Neural progenitor cell (in vitro differentiated cells): Measurements from ENCODE around the gene MBNL2. TPM values are rescaled to one million over a fixed set of nuclear protein-coding genes. Genes with fewer than 3 reads are reported as not detected.

ENCODE experiments used
- DNase-seq: peaks from one replicate; pipeline ENCODE4 v3.0.0-alpha.2; 2016; ENCODE audit warnings: low spot score
- H2AFZ ChIP-seq: fragments of 200-600 bp; sonication (generic); replicated peaks from 2 replicates; pipeline ENCODE4 v1.6.1; 2016; ENCODE audit warnings: antibody characterized with exemption
- H3F3A ChIP-seq: fragments of 200-600 bp; sonication (generic); 2 replicates; pipeline ENCODE4 v1.6.1; 2016; ENCODE audit warnings: antibody characterized with exemption, low read depth
- H3K27ac ChIP-seq: fragments of 200-600 bp; sonication (generic); 2 replicates; pipeline ENCODE4 v1.5.1; 2016; ENCODE audit warnings: mild to moderate bottlenecking
- H3K27me3 ChIP-seq: fragments of 200-600 bp; sonication (generic); 2 replicates; pipeline ENCODE4 v1.6.1; 2016; ENCODE audit warnings: mild to moderate bottlenecking, moderate library complexity
- H3K36me3 ChIP-seq: fragments of 200-600 bp; sonication (generic); 2 replicates; pipeline ENCODE4 v1.5.1; 2016
- H3K4me1 ChIP-seq: fragments of 200-600 bp; sonication (generic); 2 replicates; pipeline ENCODE4 v1.6.1; 2016; ENCODE audit warnings: mixed run types
- H3K4me2 ChIP-seq: fragments of 200-600 bp; sonication (generic); 2 replicates; pipeline ENCODE4 v1.6.1; 2016
- H3K4me3 ChIP-seq: fragments of 200-600 bp; sonication (generic); 2 replicates; pipeline ENCODE4 v1.5.1; 2016
- H3K79me2 ChIP-seq: fragments of 200-600 bp; sonication (generic); 2 replicates; pipeline ENCODE4 v1.6.1; 2016; ENCODE audit warnings: low read depth
- H3K9ac ChIP-seq: fragments of 200-600 bp; sonication (generic); 2 replicates; pipeline ENCODE4 v1.6.1; 2016
- H3K9me3 ChIP-seq: fragments of 200-600 bp; sonication (generic); 2 replicates; pipeline ENCODE4 v1.5.1; 2016; ENCODE audit warnings: low read depth
- H4K20me1 ChIP-seq: fragments of 200-600 bp; sonication (generic); 2 replicates; pipeline ENCODE4 v1.6.1; 2016; ENCODE audit warnings: low read depth
- H3K27ac Mint-ChIP-seq: 3 replicates; pipeline ENCODE4 v1.8.0; 2021; ENCODE audit warnings: mixed read lengths
- H3K27me3 Mint-ChIP-seq: 2 replicates; pipeline ENCODE4 v1.8.0; 2022; ENCODE audit warnings: low read depth, mild to moderate bottlenecking, inconsistent platforms, moderate library complexity, mixed read lengths; ENCODE audit not compliant: insufficient read depth
- H3K36me3 Mint-ChIP-seq: 3 replicates; pipeline ENCODE4 v1.8.0; 2021; ENCODE audit warnings: mixed read lengths
- H3K4me1 Mint-ChIP-seq: 3 replicates; pipeline ENCODE4 v1.8.0; 2021; ENCODE audit warnings: mixed read lengths
- H3K4me3 Mint-ChIP-seq: 3 replicates; pipeline ENCODE4 v1.8.0; 2021; ENCODE audit warnings: mild to moderate bottlenecking, moderate library complexity, mixed read lengths
- H3K9me3 Mint-ChIP-seq: 3 replicates; pipeline ENCODE4 v1.8.0; 2020; ENCODE audit warnings: mixed read lengths
- EZH2 ChIP-seq: fragments of 200-600 bp; sonication (generic); IDR thresholded peaks from 2 replicates; pipeline ENCODE4 v1.6.1; 2017; ENCODE audit warnings: antibody characterized with exemption, mild to moderate bottlenecking, moderate library complexity
- EZH2phosphoT487 ChIP-seq: fragments of 200-600 bp; sonication (generic); IDR thresholded peaks from 2 replicates; pipeline ENCODE4 v1.6.1; 2017; ENCODE audit warnings: antibody characterized with exemption
- total RNA-seq: library from RNA; depleted of rRNA; stranded (reverse); fragments of >200 nt; gene quantifications from 2 replicates; pipeline ENCODE4 v1.2.3, GENCODE V29; 2015; ENCODE audit warnings: low replicate concordance
- TF ChIP-seq, protein P1 (sequence below): fragments of 200-600 bp; sonication (generic); IDR thresholded peaks from 2 replicates; pipeline ENCODE4 v1.5.1; 2017; ENCODE audit warnings: antibody characterized with exemption, mild to moderate bottlenecking

Gene MBNL2
- total RNA-seq, 1 donor from 2014 or later, result 19.6 TPM

DNA sequence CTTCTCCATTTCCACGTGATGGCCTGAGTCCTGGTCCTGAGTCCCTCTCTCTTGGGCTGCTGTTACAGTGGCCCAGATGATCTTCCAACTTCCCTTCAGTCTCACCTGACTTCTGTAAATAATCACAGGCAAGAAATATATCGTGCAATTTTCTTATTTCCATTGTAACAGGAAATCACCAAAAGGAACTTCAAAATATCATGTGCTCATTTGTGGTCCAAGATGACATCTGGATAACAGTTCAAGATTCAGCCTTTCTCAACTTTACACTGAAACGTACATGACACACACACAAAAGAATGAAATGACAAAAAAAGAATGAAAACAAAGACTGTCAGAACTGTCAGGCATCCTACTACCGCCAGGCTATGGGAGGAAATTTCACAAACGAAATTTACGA, 189.9 kb downstream of the MBNL2 start:
- Histone ChIP-seq H3K4me2 (no peak overlapping the region), H2AFZ (no peak overlapping the region), H3K27me3 (no peaks in the 10 kb centered on the region), H3K36me3 (no peaks in the 10 kb centered on the region), H3K27ac (no peak overlapping the region), H3F3A (no peaks in the 10 kb centered on the region), H3K4me1 (no peaks in the 10 kb centered on the region), H3K4me3 (no peak overlapping the region), H3K79me2 (no peaks in the 10 kb centered on the region), H3K9me3 (no peaks in the 10 kb centered on the region), H4K20me1 (no peaks in the 10 kb centered on the region), H3K9ac (no peak overlapping the region)
- Mint-ChIP-seq H3K9me3 (no peaks in the 10 kb centered on the region), H3K4me1 (no peaks in the 10 kb centered on the region), H3K4me3 (no peak overlapping the region), H3K36me3 (no peaks in the 10 kb centered on the region), H3K27ac (no peak overlapping the region), H3K27me3 (no peaks in the 10 kb centered on the region)
- TF ChIP-seq, protein P1, sequence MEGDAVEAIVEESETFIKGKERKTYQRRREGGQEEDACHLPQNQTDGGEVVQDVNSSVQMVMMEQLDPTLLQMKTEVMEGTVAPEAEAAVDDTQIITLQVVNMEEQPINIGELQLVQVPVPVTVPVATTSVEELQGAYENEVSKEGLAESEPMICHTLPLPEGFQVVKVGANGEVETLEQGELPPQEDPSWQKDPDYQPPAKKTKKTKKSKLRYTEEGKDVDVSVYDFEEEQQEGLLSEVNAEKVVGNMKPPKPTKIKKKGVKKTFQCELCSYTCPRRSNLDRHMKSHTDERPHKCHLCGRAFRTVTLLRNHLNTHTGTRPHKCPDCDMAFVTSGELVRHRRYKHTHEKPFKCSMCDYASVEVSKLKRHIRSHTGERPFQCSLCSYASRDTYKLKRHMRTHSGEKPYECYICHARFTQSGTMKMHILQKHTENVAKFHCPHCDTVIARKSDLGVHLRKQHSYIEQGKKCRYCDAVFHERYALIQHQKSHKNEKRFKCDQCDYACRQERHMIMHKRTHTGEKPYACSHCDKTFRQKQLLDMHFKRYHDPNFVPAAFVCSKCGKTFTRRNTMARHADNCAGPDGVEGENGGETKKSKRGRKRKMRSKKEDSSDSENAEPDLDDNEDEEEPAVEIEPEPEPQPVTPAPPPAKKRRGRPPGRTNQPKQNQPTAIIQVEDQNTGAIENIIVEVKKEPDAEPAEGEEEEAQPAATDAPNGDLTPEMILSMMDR, result no peak
- TF ChIP-seq EZH2 (no peak), EZH2phosphoT487 (no peak)
- DNase-seq, result no peak

DNA sequence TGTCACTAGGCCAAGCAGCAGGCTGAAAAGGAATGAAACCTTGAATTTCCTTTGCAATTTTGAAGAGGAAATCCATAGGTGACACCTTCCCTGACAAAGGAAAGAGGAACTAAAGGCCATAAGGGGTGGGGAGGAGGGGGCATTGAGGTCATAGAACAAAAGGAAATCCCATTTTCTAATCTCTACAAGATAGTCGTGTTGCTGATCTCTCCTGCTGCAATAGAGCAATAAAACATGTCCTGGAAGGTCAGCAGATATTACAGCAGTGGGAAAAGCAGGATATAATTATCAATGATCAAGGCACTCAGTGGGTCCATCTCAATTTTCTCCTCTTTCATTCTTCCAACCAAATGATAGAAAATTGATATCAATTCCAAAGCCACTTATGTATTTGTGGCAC, 191.6 kb downstream of the MBNL2 start:
- no peak overlapping the region for H3K27ac ChIP-seq
- Mint-ChIP-seq H3K4me1 (peaks cover 2% of the 10 kb centered on the region), H3K27ac (no peak overlapping the region)

GRCh38 chr13:97414392-97414791, 192.3 kb downstream of the MBNL2 start:
- Histone ChIP-seq H3K9me3 (no peaks in the 10 kb centered on the region), H2AFZ (no peak overlapping the region), H3K4me2 (no peak overlapping the region), H3K79me2 (no peaks in the 10 kb centered on the region), H3F3A (no peaks in the 10 kb centered on the region), H3K9ac (no peak overlapping the region), H3K36me3 (no peaks in the 10 kb centered on the region), H3K4me1 (no peaks in the 10 kb centered on the region), H3K4me3 (no peak overlapping the region), H4K20me1 (no peaks in the 10 kb centered on the region), H3K27ac (no peak overlapping the region), H3K27me3 (no peaks in the 10 kb centered on the region)
- no peak for DNase-seq
- Mint-ChIP-seq H3K36me3 (no peaks in the 10 kb centered on the region), H3K4me1 (peaks cover 2% of the 10 kb centered on the region), H3K27ac (no peak overlapping the region), H3K4me3 (no peak overlapping the region), H3K27me3 (no peaks in the 10 kb centered on the region), H3K9me3 (no peaks in the 10 kb centered on the region)
- TF ChIP-seq EZH2phosphoT487 (no peak), EZH2 (no peak)

More for the DNA sequence above, 191.6 kb downstream of the MBNL2 start:
- H3K9ac ChIP-seq, result no peak overlapping the region
- H3K4me1 ChIP-seq, result no peaks in the 10 kb centered on the region
- no peaks in the 10 kb centered on the region for H3K9me3 Mint-ChIP-seq
- no peaks in the 10 kb centered on the region for H3K9me3 ChIP-seq
- H2AFZ ChIP-seq, result no peak overlapping the region
- no peak overlapping the region for H3K4me3 Mint-ChIP-seq
- no peak overlapping the region for H3K4me3 ChIP-seq
- H3K27me3 Mint-ChIP-seq, result no peaks in the 10 kb centered on the region
- no peaks in the 10 kb centered on the region for H4K20me1 ChIP-seq
- no peaks in the 10 kb centered on the region for H3K79me2 ChIP-seq
- no peaks in the 10 kb centered on the region for H3K36me3 Mint-ChIP-seq
- no peaks in the 10 kb centered on the region for H3K36me3 ChIP-seq
- TF ChIP-seq EZH2 (no peak), EZH2phosphoT487 (no peak)
- no peaks in the 10 kb centered on the region for H3K27me3 ChIP-seq
- no peaks in the 10 kb centered on the region for H3F3A ChIP-seq
- no peak for DNase-seq
- no peak overlapping the region for H3K4me2 ChIP-seq

DNA sequence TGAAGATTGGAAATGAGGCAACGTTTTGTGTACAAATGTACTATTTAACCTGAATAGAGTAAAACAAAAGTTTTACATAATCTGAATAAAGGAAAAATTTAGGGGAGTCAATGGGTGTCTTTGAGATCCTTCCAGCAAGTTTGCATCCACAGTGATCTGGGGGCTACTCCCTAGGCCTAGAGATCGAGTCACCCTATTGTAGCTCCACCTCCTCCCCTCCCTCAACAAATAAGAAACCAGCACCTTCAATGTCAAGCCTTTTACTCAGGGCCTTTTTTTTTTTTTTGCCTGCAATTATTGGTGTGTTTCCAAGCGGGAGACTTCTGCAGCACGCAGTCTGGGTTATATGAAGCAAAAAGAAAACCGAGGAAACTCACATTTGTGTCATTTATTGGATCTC, 195.6 kb downstream of the MBNL2 start:
- H3K9me3 ChIP-seq, result no peaks in the 10 kb centered on the region
- no peak overlapping the region for H3K9ac ChIP-seq
- Mint-ChIP-seq H3K9me3 (no peaks in the 10 kb centered on the region), H3K27me3 (no peaks in the 10 kb centered on the region), H3K27ac (no peak overlapping the region), H3K4me3 (no peak overlapping the region), H3K4me1 (peaks cover 2% of the 10 kb centered on the region), H3K36me3 (no peaks in the 10 kb centered on the region)
- H3F3A ChIP-seq, result no peaks in the 10 kb centered on the region
- TF ChIP-seq, protein P1, result no peak
- TF ChIP-seq EZH2phosphoT487 (no peak), EZH2 (no peak)
- no peaks in the 10 kb centered on the region for H3K36me3 ChIP-seq
- H3K79me2 ChIP-seq, result no peaks in the 10 kb centered on the region
- H3K4me1 ChIP-seq, result no peaks in the 10 kb centered on the region
- no peaks in the 10 kb centered on the region for H3K27me3 ChIP-seq
- no peaks in the 10 kb centered on the region for H4K20me1 ChIP-seq
- no peak overlapping the region for H3K27ac ChIP-seq
- no peak overlapping the region for H3K4me3 ChIP-seq
- no peak overlapping the region for H3K4me2 ChIP-seq
- H2AFZ ChIP-seq, result no peak overlapping the region
- DNase-seq, result no peak
